Progenitor cell of endocrine pancreas (in vitro differentiated cells): ENCODE measurements around the gene FBXW7. TPM values are rescaled to one million over a fixed set of nuclear protein-coding genes. Genes with fewer than 3 reads are reported as not detected.
A peak's percentile ranks its signal among the peaks of the same experiment; 100 is the strongest.

ENCODE experiments used
- DNase-seq: peaks from one replicate; pipeline ENCODE4 v3.0.0; 2021; ENCODE audit warnings: low spot score; ENCODE audit not compliant: unreplicated experiment
- H3K27ac Mint-ChIP-seq: 2 replicates; pipeline ENCODE4 v1.8.0; 2021; ENCODE audit warnings: mild to moderate bottlenecking, moderate library complexity, mixed read lengths
- H3K27me3 Mint-ChIP-seq: 2 replicates; pipeline ENCODE4 v1.8.0; 2021; ENCODE audit warnings: mixed read lengths
- H3K36me3 Mint-ChIP-seq: 2 replicates; pipeline ENCODE4 v1.8.0; 2022; ENCODE audit warnings: mixed read lengths; ENCODE audit not compliant: insufficient read depth
- H3K4me1 Mint-ChIP-seq: 2 replicates; pipeline ENCODE4 v1.8.0; 2021; ENCODE audit warnings: low read depth, mixed read lengths
- H3K4me3 Mint-ChIP-seq: 2 replicates; pipeline ENCODE4 v1.8.0; 2021; ENCODE audit warnings: low read depth, mild to moderate bottlenecking, moderate library complexity, mixed read lengths
- H3K9me3 Mint-ChIP-seq: 2 replicates; pipeline ENCODE4 v1.8.0; 2021; ENCODE audit warnings: low read depth, mixed read lengths
- total RNA-seq: library from RNA; stranded (reverse); gene quantifications from 2 replicates; pipeline ENCODE4 v1.2.1, GENCODE V29; 2021
- TF ChIP-seq, protein P1 (sequence below): fragments of 200-600 bp; sonication (generic); IDR thresholded peaks from one replicate; pipeline ENCODE4 v1.5.0; 2021; ENCODE audit warnings: antibody characterized with exemption, mild to moderate bottlenecking; ENCODE audit not compliant: unreplicated experiment

The FBXW7 gene
- total RNA-seq, 1 donor from 2014 or later: 52.1 TPM

DNA sequence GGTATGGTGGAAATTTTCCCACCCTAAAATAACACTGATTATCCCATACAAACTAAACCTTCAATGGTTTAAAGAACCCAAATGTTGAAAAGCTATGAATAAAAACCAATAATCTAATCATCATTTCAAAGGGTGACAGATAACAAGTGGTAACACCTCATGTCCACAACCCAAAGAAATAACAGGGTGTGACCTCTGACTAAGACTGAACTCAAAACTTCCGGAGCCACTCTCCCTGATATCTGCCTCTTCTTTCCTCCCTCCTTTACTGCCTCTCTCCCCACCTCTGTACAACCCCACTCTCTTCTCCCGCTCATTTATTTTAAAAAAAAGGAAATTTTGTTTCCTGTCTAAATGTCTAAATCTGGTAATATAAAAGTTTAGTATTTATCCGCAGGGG, 11.5 kb downstream of the FBXW7 start:
- DNase-seq: no peak
- Mint-ChIP-seq H3K4me1 (peaks cover 44% of the 10 kb centered on the region), H3K9me3 (peaks cover 3% of the 10 kb centered on the region), H3K36me3 (peaks cover 14% of the 10 kb centered on the region), H3K27ac (peak overlapping the region; percentile 47), H3K4me3 (no peak overlapping the region), H3K27me3 (no peaks in the 10 kb centered on the region)
- TF ChIP-seq, protein P1, sequence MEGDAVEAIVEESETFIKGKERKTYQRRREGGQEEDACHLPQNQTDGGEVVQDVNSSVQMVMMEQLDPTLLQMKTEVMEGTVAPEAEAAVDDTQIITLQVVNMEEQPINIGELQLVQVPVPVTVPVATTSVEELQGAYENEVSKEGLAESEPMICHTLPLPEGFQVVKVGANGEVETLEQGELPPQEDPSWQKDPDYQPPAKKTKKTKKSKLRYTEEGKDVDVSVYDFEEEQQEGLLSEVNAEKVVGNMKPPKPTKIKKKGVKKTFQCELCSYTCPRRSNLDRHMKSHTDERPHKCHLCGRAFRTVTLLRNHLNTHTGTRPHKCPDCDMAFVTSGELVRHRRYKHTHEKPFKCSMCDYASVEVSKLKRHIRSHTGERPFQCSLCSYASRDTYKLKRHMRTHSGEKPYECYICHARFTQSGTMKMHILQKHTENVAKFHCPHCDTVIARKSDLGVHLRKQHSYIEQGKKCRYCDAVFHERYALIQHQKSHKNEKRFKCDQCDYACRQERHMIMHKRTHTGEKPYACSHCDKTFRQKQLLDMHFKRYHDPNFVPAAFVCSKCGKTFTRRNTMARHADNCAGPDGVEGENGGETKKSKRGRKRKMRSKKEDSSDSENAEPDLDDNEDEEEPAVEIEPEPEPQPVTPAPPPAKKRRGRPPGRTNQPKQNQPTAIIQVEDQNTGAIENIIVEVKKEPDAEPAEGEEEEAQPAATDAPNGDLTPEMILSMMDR: no peak

DNA sequence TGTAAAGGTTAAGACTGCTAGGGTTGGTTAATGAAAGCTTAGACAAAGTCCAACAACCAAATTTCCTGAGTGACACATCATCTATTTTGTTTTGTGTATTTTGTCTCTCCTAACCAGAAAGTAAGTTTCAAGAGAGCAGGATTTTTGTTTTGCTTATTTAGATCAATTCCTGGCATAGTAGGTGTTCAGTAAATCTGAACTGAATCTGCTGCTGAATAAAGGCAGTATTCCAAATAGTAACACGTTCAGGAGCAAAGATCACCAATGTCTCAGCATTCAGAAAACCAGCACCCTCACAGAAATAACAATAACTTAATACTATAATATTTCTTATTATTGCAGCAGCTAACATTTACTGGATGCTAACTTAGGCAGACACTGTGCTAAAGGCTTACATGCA, 12.2 kb downstream of the FBXW7 start:
- no peaks in the 10 kb centered on the region for H3K27me3 Mint-ChIP-seq
- peaks cover 44% of the 10 kb centered on the region for H3K4me1 Mint-ChIP-seq
- H3K27ac Mint-ChIP-seq: no peak overlapping the region
- TF ChIP-seq, protein P1: no peak
- peaks cover 14% of the 10 kb centered on the region for H3K36me3 Mint-ChIP-seq
- no peak for DNase-seq
- no peak overlapping the region for H3K4me3 Mint-ChIP-seq
- H3K9me3 Mint-ChIP-seq: peaks cover 3% of the 10 kb centered on the region

DNA sequence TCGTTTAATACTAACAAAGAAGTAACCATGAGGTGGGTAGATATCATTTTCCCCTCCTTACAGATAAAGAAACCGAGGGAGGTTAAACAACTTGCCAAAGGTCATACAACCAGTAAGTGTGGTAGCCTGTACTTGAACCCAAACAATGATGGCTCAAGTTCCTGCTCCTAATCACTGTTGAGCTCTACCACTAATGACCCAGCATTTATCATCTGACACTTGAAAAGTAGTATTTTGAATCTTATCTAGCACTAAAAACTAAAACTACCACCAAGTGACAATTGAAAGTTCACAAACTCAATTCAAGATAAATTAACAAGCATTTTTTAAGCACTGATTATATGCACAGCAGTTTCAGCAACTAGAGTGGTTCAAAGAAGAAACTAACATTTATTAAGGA, 13.1 kb downstream of the FBXW7 start:
- DNase-seq: no peak
- TF ChIP-seq, protein P1: no peak
- no peaks in the 10 kb centered on the region for H3K27me3 Mint-ChIP-seq
- H3K9me3 Mint-ChIP-seq: peaks cover 3% of the 10 kb centered on the region
- H3K4me3 Mint-ChIP-seq: no peak overlapping the region
- H3K27ac Mint-ChIP-seq: no peak overlapping the region
- peaks cover 39% of the 10 kb centered on the region for H3K4me1 Mint-ChIP-seq
- H3K36me3 Mint-ChIP-seq: peaks cover 14% of the 10 kb centered on the region

DNA sequence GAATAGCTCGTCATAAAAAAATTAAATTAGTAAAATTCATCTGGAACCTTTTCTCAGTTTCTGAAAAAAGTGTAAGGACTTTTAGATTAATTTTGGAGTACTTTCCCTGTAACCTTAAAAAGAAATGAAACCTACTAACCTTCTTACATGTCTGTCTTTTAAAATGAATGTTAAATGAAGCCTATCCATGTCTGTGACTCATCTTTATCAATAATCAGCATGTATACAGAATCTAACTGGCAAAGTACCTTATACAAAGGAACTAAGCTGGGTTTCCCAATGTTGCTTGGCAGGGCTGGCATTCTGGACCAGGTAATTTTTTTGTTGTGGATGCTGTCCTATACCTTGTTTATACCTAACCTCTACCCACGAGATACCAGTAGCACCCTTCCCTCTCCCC, 13.6 kb downstream of the FBXW7 start:
- peak overlapping the region; percentile 38 for H3K27ac Mint-ChIP-seq
- H3K36me3 Mint-ChIP-seq: peaks cover 14% of the 10 kb centered on the region
- H3K4me1 Mint-ChIP-seq: peaks cover 39% of the 10 kb centered on the region
- H3K27me3 Mint-ChIP-seq: no peaks in the 10 kb centered on the region
- H3K4me3 Mint-ChIP-seq: no peak overlapping the region
- DNase-seq: no peak
- H3K9me3 Mint-ChIP-seq: peaks cover 3% of the 10 kb centered on the region
- TF ChIP-seq, protein P1: no peak

DNA sequence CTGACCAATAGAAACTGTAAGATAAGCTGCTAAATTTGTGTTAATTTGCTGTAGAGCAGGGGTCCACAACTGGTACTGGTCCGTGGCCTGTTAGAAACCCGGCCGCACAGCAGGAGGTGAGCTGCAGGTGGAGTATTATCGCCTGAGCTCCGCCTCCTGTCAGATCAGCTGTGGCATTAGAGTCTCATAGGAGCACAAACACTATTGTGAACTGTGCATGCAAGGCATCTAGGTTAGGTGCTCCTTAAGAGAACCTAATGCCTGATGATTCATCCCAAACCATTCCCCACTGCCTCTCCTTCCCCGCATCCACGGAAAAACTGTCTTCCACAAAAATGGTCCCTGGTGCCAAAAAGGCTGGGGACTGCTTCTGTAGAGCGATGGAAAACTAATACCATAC, 19.7 kb downstream of the FBXW7 start:
- H3K4me1 Mint-ChIP-seq: peaks cover 15% of the 10 kb centered on the region
- DNase-seq: no peak
- no peak overlapping the region for H3K4me3 Mint-ChIP-seq

More for the DNA sequence above, 19.7 kb downstream of the FBXW7 start:
- Mint-ChIP-seq H3K36me3 (peaks cover 12% of the 10 kb centered on the region), H3K27ac (peak overlapping the region; percentile 45), H3K9me3 (peaks cover 3% of the 10 kb centered on the region), H3K27me3 (no peaks in the 10 kb centered on the region)
- TF ChIP-seq, protein P1: no peak
